NCI-H128 (cell line): ENCODE data around the gene CBL.

ENCODE experiments used
- DNase-seq: peaks from one replicate; lab custom pipeline; 2025; ENCODE audit not compliant: unreplicated experiment; lab: John Stamatoyannopoulos, UW

Gene CBL

DNA sequence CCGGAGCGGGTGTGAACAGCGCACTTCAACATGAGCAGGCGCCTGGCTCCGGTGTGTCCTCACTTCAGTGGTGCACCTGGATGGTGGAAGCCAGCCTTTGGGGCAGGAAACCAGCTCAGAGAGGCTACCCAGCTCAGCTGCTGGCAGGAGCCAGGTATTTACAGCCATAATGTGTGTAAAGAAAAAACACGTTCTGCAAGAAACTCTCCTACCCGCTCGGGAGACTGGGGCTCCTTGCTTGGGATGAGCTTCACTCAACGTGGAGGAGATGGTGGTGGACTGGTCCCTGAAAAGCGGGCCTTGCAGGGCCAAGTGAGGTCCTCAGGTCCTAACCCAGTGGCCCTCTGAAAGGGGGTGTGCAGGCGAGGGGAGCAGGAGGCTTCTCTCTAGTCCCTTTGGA lies 103.3 kb downstream of the CBL start:
- no peak for DNase-seq

DNA sequence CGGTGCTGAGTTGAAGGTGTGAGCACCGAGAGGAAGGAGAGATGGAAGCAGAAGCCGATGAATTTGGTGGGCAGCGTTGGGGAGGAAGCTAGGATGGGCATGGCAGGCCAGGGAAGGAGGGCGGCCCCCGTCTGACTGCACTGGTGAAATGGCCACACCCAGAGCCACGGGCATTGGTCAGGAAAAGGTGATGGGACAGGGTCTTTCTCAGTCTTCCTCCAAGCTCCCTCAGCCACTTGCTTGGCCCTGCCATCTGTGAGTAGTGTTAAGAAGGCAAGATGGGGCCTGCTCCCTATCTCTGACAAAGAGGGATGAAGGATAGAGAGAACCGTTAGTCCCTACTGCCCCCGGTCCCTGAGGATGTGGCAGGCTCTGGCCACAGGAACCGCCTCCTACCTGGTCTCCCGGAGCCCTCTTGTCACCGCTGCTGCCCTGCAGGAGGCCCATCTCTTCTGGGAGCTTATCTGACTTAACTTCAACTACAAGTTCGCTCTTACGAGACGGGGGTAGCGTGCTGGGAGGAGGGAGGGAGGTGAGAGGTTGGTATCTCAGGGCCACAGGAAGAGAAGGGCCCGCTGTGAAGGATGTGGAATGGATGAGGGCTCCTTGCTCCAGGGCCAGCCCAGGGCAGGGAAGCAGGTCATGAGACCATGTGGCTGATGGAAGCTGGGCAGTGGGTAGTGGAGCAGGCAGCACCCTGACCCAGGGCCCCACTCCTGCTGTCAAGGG lies 104.0 kb downstream of the CBL start:
- no peak for DNase-seq

GRCh38 chr11:119310682-119311052 lies 104.5 kb downstream of the CBL start:
- DNase-seq: no peak

GRCh38 chr11:119314726-119315125 lies 108.6 kb downstream of the CBL start:
- no peak for DNase-seq

DNA sequence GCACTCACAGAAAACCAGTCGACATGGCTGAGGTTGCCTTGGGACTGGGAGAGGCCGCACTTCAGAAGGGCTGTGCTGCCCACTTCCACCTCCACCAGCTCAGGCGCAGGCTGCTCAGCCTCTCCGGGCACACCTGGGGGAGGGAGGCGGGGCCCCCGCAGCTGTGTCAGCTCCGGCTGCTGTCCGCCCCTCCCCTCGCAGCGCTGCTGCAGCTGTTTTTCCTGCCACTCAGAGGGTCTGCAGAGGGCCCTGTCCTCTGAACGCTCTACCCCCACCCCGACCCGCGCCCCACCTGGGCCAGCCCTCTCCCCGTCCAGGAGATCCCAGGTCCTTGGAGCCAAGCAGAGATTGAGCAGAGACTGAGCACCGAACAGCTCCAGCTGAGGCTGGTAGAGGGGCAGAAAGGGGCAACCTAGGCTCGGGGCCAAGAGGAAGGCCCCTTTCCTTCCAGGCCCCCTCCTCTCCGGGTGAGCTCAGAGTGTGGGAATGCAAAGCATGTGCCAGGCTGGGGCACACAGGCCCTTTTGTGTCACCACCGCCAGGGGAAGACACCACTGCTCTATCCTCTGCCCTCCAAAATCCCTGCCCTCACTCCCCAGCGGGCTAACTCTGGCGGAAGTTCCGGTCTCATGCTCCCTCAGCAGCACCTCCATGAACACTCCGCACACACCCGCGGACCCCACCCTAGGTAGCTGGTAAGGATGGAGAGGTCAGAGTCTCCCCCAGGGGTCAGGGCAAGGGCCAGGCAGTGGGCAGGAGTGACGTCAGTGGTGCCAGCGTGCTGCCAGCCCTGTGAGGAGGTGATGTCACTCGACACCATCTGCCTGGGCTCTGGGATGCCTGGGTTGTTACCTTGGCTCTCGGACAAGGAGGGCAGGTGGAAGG lies 109.2 kb downstream of the CBL start:
- DNase-seq: no peak

GRCh38 chr11:119316016-119316728 lies 110.0 kb downstream of the CBL start:
- DNase-seq: peak; percentile 29

DNA sequence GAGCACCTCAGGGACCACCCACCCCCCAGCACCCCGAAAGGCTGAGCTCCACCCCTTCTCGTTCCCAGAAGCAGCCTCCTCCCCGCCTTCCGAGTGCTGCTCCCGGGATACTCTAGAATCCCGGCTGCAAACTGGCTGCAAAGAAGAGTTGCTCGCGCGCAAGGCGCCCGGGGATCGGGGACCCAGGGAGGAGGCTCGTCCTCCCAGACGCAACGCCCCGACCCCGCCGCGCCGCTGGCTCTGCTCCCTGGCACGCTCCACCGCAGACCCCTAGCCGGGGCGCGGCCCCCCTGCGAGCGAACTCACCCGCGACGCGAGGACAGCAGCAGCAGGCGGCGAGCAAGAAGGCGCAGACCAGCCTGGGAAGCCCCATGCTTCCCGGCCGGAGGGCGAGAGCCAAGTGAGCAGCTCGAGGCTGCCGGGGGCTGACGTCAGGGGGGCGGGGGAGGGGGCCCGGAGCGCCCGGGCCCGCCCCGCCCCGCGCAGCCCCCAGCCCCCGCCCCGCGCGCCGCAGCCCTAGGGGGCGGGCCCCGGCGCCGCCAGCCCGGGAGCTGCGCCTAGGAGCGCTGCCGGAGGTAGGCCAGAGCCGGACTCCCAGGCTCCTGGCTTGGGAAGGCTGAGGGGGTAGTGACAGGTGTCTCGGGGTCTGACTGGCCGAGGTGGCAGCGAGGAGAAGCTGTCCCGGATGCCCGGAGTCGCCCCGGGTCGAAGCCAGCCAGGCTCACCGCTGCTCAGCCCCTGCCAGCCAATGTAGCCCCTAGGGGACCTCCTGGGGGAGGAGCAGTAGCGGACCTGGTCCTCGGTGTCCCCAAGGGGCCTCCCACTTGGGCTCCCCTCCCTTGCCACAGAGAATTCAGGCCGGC lies 110.8 kb downstream of the CBL start, which contains the start of gene MCAM:
Gene MCAM (minus strand): TSS at position 402 of the 863 bp plus-strand sequence. CDS start 29 bp downstream, at position 373.
- DNase-seq: no peak

DNA sequence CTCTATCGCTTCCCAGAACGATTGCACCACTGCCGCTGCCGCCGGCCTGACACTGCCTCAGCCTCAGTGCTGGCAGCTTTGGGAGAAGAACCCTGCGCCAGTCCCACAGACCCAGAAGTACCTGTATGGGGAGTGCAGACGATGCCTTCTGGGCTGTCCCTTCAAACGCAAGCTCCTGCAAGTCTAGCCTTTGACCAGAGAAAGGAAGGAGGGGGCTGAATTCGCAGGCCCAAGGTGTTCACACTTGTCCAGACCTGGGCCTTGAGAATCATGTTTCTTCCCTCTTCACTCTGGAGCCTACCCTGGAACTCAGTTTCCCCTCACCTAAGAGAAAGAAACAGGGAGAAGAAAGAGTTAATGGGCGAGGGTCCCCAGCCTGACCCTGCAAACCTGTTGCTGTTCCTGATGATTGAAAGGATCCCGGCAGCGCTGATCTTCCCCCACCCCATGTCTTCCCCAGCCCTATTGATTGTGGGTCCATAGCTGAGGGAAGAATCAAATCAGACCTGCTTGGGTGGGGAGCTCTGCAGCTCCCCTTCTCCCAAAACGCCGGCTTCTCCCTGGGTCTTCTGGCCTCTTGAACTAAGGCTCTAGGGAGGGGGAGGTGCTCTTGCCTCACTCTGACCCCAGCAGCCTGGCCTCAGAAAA lies 111.6 kb downstream of the CBL start:
- no peak for DNase-seq

GRCh38 chr11:119318240-119319135 lies 112.3 kb downstream of the CBL start:
- DNase-seq: no peak

DNA sequence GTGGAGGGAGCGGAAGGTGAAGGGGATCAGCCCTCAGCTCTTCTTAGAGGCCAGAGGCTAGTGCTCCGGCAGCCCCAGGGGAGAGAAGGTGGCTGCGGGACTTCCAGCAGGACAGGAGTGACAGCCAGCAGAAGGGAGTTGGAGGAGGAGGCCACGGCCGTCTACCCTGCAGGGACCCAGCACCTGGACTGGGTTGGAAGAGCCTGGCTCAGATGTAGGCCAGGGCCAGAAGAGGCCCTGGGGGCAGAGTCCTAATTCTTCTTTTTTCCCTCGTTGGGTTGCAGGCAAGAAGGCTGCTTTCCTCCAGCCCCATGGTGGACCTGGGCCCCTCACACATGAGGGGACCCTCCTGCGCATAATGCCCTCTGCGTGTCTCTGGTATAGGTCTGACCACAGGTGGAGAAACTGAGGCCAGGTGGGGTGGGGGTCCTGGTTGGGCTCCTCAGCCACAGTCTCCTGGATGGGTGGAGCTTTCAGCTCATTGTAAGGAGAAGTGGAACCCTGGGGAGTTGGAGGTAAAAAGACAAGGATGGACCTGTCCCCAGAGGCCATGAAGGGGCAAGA lies 113.1 kb downstream of the CBL start:
- DNase-seq: no peak

DNA sequence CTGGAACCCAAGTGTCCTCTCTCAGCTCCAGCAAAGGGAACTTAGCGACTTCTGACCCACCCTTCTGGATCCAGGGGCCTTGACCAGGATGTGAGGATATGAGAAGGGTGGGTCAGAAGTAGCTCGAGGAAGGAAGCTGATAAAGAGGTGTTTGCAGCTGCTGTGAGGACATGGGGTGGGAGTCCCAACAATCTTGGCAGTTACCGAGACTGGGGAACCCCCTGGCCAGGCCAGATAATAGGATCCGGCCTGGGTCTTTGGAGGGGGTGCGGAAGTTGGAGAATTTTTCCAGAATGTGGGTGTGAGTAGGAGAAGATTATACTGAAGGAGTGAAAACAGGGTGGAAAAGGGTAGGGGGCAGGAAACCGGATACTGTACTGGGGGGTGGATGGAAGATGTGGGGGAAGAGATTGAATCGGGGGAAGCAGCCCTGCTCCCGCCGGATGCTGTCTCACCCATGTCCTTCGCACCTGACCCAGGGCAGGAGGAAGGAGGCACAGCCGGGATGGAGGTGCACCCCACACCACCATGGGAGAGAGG lies 113.6 kb downstream of the CBL start:
- DNase-seq: no peak

DNA sequence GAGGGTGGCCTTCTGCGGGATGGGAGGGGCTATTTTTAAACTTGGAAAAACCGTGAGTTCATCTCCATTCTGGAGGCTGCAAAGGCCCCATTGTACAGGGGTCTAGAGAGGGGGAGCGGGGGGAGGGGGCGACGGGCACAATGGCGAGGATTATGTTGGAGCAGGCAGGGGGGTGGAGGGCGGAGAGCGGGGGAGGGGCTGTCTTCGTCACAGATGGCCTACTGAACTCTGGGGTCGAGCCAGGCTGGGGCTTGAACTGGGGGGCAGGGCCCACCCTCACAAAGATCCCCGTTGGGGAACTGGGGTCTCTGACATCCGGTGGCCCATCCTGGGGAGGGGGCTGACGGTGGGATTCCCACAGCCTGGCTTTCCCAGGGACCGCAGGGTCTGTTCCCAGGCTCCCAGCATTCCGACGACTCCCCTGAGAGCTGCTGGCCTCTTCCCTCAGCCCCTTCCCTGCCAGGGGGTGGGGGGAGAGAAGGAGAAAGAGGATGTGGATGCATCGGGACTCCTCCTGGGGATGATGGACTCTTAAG lies 114.2 kb downstream of the CBL start:
- no peak for DNase-seq

DNA sequence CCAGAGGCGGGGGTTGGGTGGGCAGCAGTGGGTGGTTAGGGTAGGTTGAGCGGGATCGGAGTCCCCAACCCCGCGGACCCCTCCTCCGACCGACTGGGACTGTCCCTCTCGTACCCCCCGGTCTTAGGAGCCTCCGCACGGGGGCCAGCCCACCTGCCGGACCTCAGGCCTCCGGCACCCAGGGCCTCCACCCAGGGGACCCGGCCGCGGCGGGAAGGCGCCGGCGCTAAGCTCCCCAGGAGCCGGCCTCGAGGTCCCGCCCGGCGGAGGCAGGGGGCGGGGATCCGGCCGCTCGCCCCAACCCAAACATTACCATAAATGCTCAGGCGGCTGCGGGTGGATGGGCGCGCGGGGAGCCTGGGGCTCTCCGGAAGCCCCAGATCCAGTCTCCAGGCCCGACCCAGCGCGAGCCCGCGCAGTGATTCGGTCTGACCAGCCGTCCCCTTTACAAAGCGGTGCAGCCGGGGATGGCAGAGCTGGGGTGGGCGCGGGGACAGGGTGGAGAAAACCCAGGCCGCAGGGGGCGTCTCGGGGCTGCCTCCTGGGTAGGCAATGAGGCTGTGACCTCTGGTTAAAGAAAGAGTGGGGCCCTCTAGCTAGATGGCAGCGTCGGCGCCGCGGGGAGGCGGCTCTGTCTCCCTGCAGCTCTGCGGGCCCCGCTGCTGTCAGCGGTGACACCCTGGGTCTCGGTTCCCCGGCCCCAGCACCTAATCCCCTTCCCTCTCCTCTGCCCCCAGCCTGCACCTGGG lies 114.8 kb downstream of the CBL start:
- DNase-seq: no peak

DNA sequence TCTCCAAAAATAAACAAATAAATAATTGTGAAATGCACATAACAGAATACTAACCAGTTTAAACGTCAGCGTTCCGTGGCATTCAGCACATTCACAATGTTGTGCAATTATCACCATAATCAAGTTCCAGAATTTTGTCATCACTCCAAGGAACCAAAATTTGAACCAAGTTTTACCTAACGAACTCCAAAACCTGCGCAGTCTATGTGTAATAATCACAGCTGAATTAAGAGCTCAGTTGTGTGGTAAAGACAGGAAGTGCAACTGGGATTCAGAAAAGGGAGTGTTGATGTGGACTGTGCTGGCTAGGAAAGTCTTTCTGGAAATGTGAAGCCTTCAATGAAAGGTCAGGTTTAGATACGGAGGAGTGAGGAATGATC lies 116.2 kb downstream of the CBL start:
- no peak for DNase-seq

GRCh38 chr11:119322921-119323531 lies 116.9 kb downstream of the CBL start:
- no peak for DNase-seq

DNA sequence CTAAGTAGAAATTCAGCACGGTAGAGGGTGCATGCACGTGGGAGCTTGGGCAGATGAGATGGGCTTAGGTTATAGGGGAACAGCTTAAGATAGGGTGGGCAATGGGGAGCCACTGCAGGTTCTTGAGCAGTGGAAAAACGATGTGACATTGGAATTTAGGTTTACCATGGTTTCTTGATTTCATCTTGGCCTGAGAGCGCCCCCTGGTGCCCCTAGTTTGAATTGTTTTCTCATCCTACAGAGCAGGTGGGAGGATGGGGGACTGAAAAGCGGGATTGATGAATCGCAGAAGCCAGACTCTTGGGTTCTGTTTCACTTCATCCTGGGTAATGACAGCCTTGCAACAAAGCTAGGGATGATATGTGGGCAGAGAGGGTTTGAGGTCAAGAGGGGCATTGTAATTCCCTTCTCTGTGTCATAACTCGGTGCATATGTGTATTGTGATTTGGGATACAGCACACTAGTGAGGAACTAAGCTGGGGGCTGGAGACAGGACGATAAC lies 117.4 kb downstream of the CBL start:
- DNase-seq: no peak

DNA sequence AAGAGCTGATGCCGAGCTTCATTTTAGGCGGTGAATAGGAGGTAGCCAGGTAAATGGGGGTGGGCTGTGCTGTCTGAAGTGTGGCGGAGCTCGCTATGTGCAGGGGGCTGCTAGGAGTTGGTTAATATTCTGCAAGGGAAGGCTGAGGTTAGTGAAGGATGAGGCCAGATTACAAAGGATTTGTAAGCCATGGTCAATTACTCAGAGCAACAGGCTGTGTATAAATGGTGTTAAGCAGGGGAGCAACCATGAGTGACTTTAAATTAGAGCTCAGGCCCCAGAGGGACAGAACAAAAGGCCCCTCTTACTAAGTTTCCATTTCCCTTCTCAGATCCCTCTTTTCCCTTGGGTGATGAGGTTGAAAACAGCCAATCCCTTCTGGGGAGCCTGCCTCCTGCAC lies 118.0 kb downstream of the CBL start:
- no peak for DNase-seq
